Endothelial cell of umbilical vein (primary cell): ENCODE results near the gene SLC41A3.

Experiments
- POLR2AphosphoS5 ChIP-seq: IDR thresholded peaks from 2 replicates; pipeline ENCODE4 v1.6.1; 2012; ENCODE audit warnings: low read depth, mild to moderate bottlenecking, control low read depth, low read length, moderate library complexity; ENCODE audit not compliant: insufficient read depth
- TF ChIP-seq, protein P1 (sequence below), 2 donors: IDR thresholded peaks; 1 replicate in 1 of 2; 2 replicates in 1 of 2; pipeline ENCODE4 v1.5.1; 2011; ENCODE audit warnings: low read length in 2 of 2, mild to moderate bottlenecking in 2 of 2, moderate library complexity in 2 of 2, control low read depth in 1 of 2, inconsistent platforms in 1 of 2, low read depth in 1 of 2; ENCODE audit not compliant: insufficient read depth in 1 of 2; ENCODE audit errors: extremely low read depth in 1 of 2

DNA sequence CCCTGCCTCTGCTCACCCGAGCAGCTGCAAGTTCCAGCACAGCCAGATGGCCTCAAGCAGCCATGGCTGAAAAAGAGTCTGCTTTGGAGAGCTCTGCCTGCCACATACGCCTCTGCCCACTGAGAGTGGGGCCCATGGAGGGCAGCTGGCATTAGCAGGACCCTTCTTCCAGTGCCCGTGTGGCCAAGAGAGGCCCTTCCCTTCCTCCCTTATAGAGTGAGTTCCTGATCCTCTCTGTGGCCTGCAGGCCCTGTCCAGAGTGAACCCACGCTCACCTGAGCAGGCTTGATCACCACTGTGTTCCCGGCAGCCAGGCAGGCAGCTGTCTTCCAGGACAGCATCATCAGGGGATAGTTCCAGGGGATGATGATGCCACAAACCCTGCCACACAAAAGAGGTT is 41.4 kb upstream of the SLC41A3 start:
- TF ChIP-seq POLR2AphosphoS5, result no peak
- TF ChIP-seq, protein P1, sequence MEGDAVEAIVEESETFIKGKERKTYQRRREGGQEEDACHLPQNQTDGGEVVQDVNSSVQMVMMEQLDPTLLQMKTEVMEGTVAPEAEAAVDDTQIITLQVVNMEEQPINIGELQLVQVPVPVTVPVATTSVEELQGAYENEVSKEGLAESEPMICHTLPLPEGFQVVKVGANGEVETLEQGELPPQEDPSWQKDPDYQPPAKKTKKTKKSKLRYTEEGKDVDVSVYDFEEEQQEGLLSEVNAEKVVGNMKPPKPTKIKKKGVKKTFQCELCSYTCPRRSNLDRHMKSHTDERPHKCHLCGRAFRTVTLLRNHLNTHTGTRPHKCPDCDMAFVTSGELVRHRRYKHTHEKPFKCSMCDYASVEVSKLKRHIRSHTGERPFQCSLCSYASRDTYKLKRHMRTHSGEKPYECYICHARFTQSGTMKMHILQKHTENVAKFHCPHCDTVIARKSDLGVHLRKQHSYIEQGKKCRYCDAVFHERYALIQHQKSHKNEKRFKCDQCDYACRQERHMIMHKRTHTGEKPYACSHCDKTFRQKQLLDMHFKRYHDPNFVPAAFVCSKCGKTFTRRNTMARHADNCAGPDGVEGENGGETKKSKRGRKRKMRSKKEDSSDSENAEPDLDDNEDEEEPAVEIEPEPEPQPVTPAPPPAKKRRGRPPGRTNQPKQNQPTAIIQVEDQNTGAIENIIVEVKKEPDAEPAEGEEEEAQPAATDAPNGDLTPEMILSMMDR (IDR thresholded peaks at IDR 0.05; ENCODE audit: extremely low read depth in 1 of 2, insufficient read depth in 1 of 2, low read depth in 1 of 2, low read length in 2 of 2), result no peak
